GM23338 (cell line): ENCODE results near the gene DLL1.

Experiments used
- CREB1 ChIP-seq: fragments of 250-450 bp; sonication (Bioruptor Pico); IDR thresholded peaks from 2 replicates; pipeline ENCODE4 v1.5.0; 2020; ENCODE audit warnings: low read depth, mild to moderate bottlenecking, moderate library complexity
- ETS1 ChIP-seq: IDR thresholded peaks from 2 replicates; pipeline ENCODE4 v1.6.1; 2016; ENCODE audit warnings: antibody characterized with exemption
- EZH2 ChIP-seq: fragments of 200-600 bp; sonication (generic); IDR thresholded peaks from one replicate; pipeline ENCODE4 v1.8.0; 2017; ENCODE audit warnings: antibody characterized with exemption, mild to moderate bottlenecking, low read depth; ENCODE audit not compliant: unreplicated experiment
- EZH2phosphoT487 ChIP-seq: fragments of 200-600 bp; sonication (generic); IDR thresholded peaks from one replicate; pipeline ENCODE4 v1.8.1; 2018; ENCODE audit warnings: antibody characterized with exemption; ENCODE audit not compliant: unreplicated experiment
- JUNB ChIP-seq: IDR thresholded peaks from one replicate; pipeline ENCODE4 v1.6.1; 2016; ENCODE audit warnings: antibody characterized with exemption; ENCODE audit not compliant: unreplicated experiment
- NANOG ChIP-seq: IDR thresholded peaks from 2 replicates; pipeline ENCODE4 v1.6.1; 2016; ENCODE audit warnings: antibody characterized with exemption, borderline replicate concordance
- POLR2AphosphoS5 ChIP-seq: IDR thresholded peaks from 2 replicates; pipeline ENCODE4 v1.6.1; 2016; ENCODE audit warnings: antibody characterized with exemption, low read depth
- ZNF114 ChIP-seq: fragments of 250-450 bp; sonication (Bioruptor Pico); IDR thresholded peaks from 2 replicates; pipeline ENCODE4 v1.5.0; 2020; ENCODE audit warnings: mild to moderate bottlenecking, moderate library complexity
- TF ChIP-seq, protein P1 (sequence below), 2 experiments: fragments of 200-600 bp in 1 of 2; sonication (generic) in 1 of 2; conservative IDR thresholded peaks; 2 replicates each; pipeline versions ENCODE4 v1.5.1 to v1.6.1; 2016 to 2017; ENCODE audit warnings: antibody characterized with exemption in 2 of 2, low read depth in 2 of 2, mild to moderate bottlenecking in 2 of 2, moderate library complexity in 1 of 2
- TF ChIP-seq, protein P2 (sequence below): IDR thresholded peaks from one replicate; pipeline ENCODE4 v1.6.1; 2018; ENCODE audit warnings: antibody characterized with exemption; ENCODE audit not compliant: unreplicated experiment

DNA sequence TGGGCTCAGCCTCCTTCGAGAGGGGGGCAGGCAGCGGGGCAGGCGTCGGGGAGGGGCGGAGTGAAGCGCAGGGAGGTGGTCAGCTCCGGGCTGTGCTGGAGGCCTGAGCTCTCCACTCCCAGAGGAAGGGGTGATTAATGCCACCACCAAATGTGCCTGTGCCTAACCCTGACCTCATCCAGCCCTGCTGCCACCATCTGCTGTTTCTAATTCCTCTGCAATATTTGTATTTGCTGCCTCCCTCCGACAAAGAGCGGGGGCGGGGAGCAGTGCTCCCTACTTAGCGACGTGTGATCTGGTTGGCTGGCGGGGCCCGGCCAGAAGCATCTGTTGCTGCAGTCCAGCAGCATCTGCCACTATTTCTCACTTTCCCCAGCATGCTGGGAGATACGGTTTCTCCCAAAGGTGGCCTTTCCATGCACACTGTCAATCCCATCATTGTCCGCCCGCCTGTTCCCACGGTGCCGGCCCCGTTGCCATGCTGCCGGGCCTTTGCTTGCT lies 47.0 kb downstream of the DLL1 start:
- TF ChIP-seq, protein P1, sequence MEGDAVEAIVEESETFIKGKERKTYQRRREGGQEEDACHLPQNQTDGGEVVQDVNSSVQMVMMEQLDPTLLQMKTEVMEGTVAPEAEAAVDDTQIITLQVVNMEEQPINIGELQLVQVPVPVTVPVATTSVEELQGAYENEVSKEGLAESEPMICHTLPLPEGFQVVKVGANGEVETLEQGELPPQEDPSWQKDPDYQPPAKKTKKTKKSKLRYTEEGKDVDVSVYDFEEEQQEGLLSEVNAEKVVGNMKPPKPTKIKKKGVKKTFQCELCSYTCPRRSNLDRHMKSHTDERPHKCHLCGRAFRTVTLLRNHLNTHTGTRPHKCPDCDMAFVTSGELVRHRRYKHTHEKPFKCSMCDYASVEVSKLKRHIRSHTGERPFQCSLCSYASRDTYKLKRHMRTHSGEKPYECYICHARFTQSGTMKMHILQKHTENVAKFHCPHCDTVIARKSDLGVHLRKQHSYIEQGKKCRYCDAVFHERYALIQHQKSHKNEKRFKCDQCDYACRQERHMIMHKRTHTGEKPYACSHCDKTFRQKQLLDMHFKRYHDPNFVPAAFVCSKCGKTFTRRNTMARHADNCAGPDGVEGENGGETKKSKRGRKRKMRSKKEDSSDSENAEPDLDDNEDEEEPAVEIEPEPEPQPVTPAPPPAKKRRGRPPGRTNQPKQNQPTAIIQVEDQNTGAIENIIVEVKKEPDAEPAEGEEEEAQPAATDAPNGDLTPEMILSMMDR (conservative IDR thresholded peaks at IDR 0.05; ENCODE audit: low read depth in 2 of 2) = no peak
- no peak for TF ChIP-seq EZH2
- TF ChIP-seq CREB1 (CRISPR knock-in tag) = no peak
- TF ChIP-seq ZNF114 (CRISPR knock-in tag) = no peak
- TF ChIP-seq, protein P2, sequence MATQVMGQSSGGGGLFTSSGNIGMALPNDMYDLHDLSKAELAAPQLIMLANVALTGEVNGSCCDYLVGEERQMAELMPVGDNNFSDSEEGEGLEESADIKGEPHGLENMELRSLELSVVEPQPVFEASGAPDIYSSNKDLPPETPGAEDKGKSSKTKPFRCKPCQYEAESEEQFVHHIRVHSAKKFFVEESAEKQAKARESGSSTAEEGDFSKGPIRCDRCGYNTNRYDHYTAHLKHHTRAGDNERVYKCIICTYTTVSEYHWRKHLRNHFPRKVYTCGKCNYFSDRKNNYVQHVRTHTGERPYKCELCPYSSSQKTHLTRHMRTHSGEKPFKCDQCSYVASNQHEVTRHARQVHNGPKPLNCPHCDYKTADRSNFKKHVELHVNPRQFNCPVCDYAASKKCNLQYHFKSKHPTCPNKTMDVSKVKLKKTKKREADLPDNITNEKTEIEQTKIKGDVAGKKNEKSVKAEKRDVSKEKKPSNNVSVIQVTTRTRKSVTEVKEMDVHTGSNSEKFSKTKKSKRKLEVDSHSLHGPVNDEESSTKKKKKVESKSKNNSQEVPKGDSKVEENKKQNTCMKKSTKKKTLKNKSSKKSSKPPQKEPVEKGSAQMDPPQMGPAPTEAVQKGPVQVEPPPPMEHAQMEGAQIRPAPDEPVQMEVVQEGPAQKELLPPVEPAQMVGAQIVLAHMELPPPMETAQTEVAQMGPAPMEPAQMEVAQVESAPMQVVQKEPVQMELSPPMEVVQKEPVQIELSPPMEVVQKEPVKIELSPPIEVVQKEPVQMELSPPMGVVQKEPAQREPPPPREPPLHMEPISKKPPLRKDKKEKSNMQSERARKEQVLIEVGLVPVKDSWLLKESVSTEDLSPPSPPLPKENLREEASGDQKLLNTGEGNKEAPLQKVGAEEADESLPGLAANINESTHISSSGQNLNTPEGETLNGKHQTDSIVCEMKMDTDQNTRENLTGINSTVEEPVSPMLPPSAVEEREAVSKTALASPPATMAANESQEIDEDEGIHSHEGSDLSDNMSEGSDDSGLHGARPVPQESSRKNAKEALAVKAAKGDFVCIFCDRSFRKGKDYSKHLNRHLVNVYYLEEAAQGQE = no peak
- TF ChIP-seq POLR2AphosphoS5 = no peak
- no peak for TF ChIP-seq EZH2phosphoT487
- TF ChIP-seq NANOG = no peak
- TF ChIP-seq ETS1 = no peak
- no peak for TF ChIP-seq JUNB
